CD1c-positive myeloid dendritic cell (primary cell): Measurements from ENCODE around the gene WNK1.

ENCODE experiments used
- DNase-seq: peaks from one replicate; pipeline ENCODE4 v3.0.0-alpha.2; 2016; ENCODE audit errors: extremely low spot score

The WNK1 gene

GRCh38 chr12:862303-862911 is 110.0 kb downstream of the WNK1 start:
- DNase-seq: no peak

GRCh38 chr12:863285-863684 is 110.9 kb downstream of the WNK1 start:
- no peak for DNase-seq

GRCh38 chr12:865614-866013 is 113.2 kb downstream of the WNK1 start:
- DNase-seq: no peak

- DNase-seq: no peak
Observed at GRCh38 chr12:867905-868304, 115.5 kb downstream of the WNK1 start.

- no peak for DNase-seq
Observed at GRCh38 chr12:868722-869121, 116.3 kb downstream of the WNK1 start.

- DNase-seq: no peak
Observed at GRCh38 chr12:870378-870777, 118.0 kb downstream of the WNK1 start.

GRCh38 chr12:873954-874353 is 121.6 kb downstream of the WNK1 start:
- no peak for DNase-seq

- DNase-seq: no peak
Observed at GRCh38 chr12:879641-880040, 127.3 kb downstream of the WNK1 start.

- no peak for DNase-seq
Observed at GRCh38 chr12:880656-881055, 128.3 kb downstream of the WNK1 start.

GRCh38 chr12:884746-885414 is 132.5 kb downstream of the WNK1 start:
- no peak for DNase-seq

GRCh38 chr12:885701-886100 is 133.3 kb downstream of the WNK1 start:
- DNase-seq: no peak

GRCh38 chr12:886206-886605 is 133.8 kb downstream of the WNK1 start:
- no peak for DNase-seq

GRCh38 chr12:894226-894625 is 141.8 kb downstream of the WNK1 start:
- no peak for DNase-seq

GRCh38 chr12:896031-896430 is 143.7 kb downstream of the WNK1 start:
- DNase-seq: no peak

- no peak for DNase-seq
Observed at GRCh38 chr12:897386-897785, 145.0 kb downstream of the WNK1 start.

GRCh38 chr12:902581-902980 is 150.2 kb downstream of the WNK1 start:
- DNase-seq: no peak

- no peak for DNase-seq
Observed at GRCh38 chr12:903055-903454, 150.7 kb downstream of the WNK1 start.

- DNase-seq: peak; percentile 23
Observed at GRCh38 chr12:904010-904414, 151.6 kb downstream of the WNK1 start.

GRCh38 chr12:905261-906031 is 153.1 kb downstream of the WNK1 start:
- DNase-seq: peak; percentile 39

GRCh38 chr12:906062-906585 is 153.7 kb downstream of the WNK1 start:
- DNase-seq: no peak

- DNase-seq: no peak
Observed at GRCh38 chr12:907413-908185, 155.2 kb downstream of the WNK1 start.

- DNase-seq: no peak
Observed at GRCh38 chr12:909861-910260, 157.5 kb downstream of the WNK1 start.
